GM12878 (cell line): Measurements from ENCODE around the gene SMIM12.

ENCODE experiments used
- CHD1 ChIP-seq: IDR thresholded peaks from 2 replicates; pipeline ENCODE4 v1.6.1; 2012; ENCODE audit warnings: low read depth, low read length, improper control_type of control experiment
- CREM ChIP-seq: IDR thresholded peaks from 2 replicates; pipeline ENCODE4 v1.6.1; 2014; ENCODE audit warnings: antibody characterized with exemption, low read depth
- EP300 ChIP-seq, 2 experiments: fragments of 150-350 bp in 1 of 2; IDR thresholded peaks; 2 replicates each; pipeline ENCODE4 v1.6.1; 2011 to 2012; ENCODE audit warnings: low read depth in 2 of 2, low read length in 2 of 2, borderline replicate concordance in 1 of 2, improper control_type of control experiment in 1 of 2, inconsistent platforms in 1 of 2; ENCODE audit not compliant: control insufficient read depth in 1 of 2
- HDAC2 ChIP-seq: fragments of 200-600 bp; sonication (generic); IDR thresholded peaks from 2 replicates; pipeline ENCODE4 v1.6.1; 2017
- NR2F1 ChIP-seq: fragments of 450-650 bp; conservative IDR thresholded peaks from 2 replicates; pipeline ENCODE4 v1.6.1; 2017; ENCODE audit warnings: mild to moderate bottlenecking
- POLR2A ChIP-seq: IDR thresholded peaks from 2 replicates; pipeline ENCODE4 v1.6.1; 2011; ENCODE audit warnings: low read depth, mild to moderate bottlenecking, low read length
- RFX5 ChIP-seq: IDR thresholded peaks from 2 replicates; pipeline ENCODE4 v1.6.1; 2011; ENCODE audit warnings: low read depth, low read length, improper control_type of control experiment
- SIN3A ChIP-seq: IDR thresholded peaks from 2 replicates; pipeline ENCODE4 v1.6.1; 2012; ENCODE audit warnings: low read depth, low read length, improper control_type of control experiment
- SIX5 ChIP-seq: IDR thresholded peaks from 2 replicates; pipeline ENCODE4 v1.6.1; 2011; ENCODE audit warnings: mild to moderate bottlenecking, low read depth, low read length, moderate library complexity; ENCODE audit not compliant: severe bottlenecking
- SREBF2 ChIP-seq: IDR thresholded peaks from 2 replicates; pipeline ENCODE4 v1.6.1; 2012; ENCODE audit warnings: mild to moderate bottlenecking, low read length
- TAF1 ChIP-seq: IDR thresholded peaks from 2 replicates; pipeline ENCODE4 v1.6.1; 2011; ENCODE audit warnings: mild to moderate bottlenecking, low read depth, low read length, borderline replicate concordance
- TF ChIP-seq, protein P1 (sequence below): fragments of 450-650 bp; IDR thresholded peaks from 2 replicates; pipeline ENCODE4 v1.6.1; 2018; ENCODE audit warnings: mild to moderate bottlenecking, low read depth, moderate library complexity; ENCODE audit not compliant: partially characterized antibody
- TF ChIP-seq, protein P2 (sequence below), 3 experiments: IDR thresholded peaks in 2 of 3; conservative IDR thresholded peaks in 1 of 3; 2 replicates each; pipeline ENCODE4 v1.5.1; 2011; ENCODE audit warnings: low read depth in 3 of 3, low read length in 3 of 3, mild to moderate bottlenecking in 3 of 3, control low read depth in 2 of 3, moderate library complexity in 2 of 3, inconsistent platforms in 1 of 3, mixed read lengths in 1 of 3; ENCODE audit not compliant: control insufficient read depth in 2 of 3, insufficient read depth in 1 of 3; ENCODE audit errors: extremely low read depth in 1 of 3

DNA sequence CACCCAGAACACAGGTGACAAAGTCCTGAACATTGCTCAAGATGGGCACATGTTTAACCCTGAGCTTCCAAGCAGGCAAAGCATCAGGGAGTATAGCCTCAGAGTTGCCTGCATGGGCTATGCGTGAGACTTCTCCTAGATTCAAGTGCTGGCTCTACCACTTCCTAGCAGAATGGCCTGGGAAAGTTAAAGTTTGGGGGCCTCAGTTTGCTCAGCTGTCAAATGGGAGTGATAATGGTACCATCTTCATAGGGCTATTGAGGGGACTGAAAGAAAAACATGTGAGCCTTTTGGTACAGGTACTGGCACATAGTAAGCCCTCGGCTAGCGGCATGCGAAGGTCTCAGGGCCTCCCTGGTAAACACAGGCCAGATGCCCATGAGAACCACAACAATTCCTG lies 28.0 kb upstream of the SMIM12 start:
- TF ChIP-seq SIN3A, result no peak
- TF ChIP-seq, protein P1, sequence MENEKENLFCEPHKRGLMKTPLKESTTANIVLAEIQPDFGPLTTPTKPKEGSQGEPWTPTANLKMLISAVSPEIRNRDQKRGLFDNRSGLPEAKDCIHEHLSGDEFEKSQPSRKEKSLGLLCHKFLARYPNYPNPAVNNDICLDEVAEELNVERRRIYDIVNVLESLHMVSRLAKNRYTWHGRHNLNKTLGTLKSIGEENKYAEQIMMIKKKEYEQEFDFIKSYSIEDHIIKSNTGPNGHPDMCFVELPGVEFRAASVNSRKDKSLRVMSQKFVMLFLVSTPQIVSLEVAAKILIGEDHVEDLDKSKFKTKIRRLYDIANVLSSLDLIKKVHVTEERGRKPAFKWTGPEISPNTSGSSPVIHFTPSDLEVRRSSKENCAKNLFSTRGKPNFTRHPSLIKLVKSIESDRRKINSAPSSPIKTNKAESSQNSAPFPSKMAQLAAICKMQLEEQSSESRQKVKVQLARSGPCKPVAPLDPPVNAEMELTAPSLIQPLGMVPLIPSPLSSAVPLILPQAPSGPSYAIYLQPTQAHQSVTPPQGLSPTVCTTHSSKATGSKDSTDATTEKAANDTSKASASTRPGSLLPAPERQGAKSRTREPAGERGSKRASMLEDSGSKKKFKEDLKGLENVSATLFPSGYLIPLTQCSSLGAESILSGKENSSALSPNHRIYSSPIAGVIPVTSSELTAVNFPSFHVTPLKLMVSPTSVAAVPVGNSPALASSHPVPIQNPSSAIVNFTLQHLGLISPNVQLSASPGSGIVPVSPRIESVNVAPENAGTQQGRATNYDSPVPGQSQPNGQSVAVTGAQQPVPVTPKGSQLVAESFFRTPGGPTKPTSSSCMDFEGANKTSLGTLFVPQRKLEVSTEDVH, result no peak
- TF ChIP-seq TAF1, result no peak
- no peak for TF ChIP-seq SREBF2
- TF ChIP-seq RFX5, result no peak
- no peak for TF ChIP-seq CREM
- TF ChIP-seq CHD1, result no peak
- TF ChIP-seq EP300 (IDR thresholded peaks at IDR 0.05; ENCODE audit: borderline replicate concordance in 1 of 2, control insufficient read depth in 1 of 2, low read depth in 2 of 2, low read length in 2 of 2), result no peak
- no peak for TF ChIP-seq HDAC2
- TF ChIP-seq, protein P2, sequence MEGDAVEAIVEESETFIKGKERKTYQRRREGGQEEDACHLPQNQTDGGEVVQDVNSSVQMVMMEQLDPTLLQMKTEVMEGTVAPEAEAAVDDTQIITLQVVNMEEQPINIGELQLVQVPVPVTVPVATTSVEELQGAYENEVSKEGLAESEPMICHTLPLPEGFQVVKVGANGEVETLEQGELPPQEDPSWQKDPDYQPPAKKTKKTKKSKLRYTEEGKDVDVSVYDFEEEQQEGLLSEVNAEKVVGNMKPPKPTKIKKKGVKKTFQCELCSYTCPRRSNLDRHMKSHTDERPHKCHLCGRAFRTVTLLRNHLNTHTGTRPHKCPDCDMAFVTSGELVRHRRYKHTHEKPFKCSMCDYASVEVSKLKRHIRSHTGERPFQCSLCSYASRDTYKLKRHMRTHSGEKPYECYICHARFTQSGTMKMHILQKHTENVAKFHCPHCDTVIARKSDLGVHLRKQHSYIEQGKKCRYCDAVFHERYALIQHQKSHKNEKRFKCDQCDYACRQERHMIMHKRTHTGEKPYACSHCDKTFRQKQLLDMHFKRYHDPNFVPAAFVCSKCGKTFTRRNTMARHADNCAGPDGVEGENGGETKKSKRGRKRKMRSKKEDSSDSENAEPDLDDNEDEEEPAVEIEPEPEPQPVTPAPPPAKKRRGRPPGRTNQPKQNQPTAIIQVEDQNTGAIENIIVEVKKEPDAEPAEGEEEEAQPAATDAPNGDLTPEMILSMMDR (IDR thresholded peaks at IDR 0.05 in 2 of 3, conservative IDR thresholded peaks at IDR 0.05 in 1 of 3; ENCODE audit: control insufficient read depth in 2 of 3, extremely low read depth in 1 of 3, insufficient read depth in 1 of 3, low read depth in 3 of 3, low read length in 3 of 3), result no peak
- no peak for TF ChIP-seq POLR2A
- TF ChIP-seq SIX5, result no peak
- TF ChIP-seq NR2F1, result no peak
